Measurements from ENCODE around the gene PRELID2.
"Not testable (repeated sequence)": the region's sequence is repeated elsewhere in the genome, so short reads cannot be mapped to it uniquely, and the experiment has no call there.

Gene PRELID2

GRCh38 chr5:145840458-145841132 is 5.5 kb upstream of the PRELID2 start:
- Histone ChIP-seq H2BK120ac (ENCODE audit: low read depth, low read length) (no peak overlapping the region), H4K8ac (ENCODE audit: low read length) (no peak overlapping the region), H3K14ac (ENCODE audit: low read length in 2 of 2) (no peak overlapping the region), H2AFZ (ENCODE audit: low read depth, low read length) (no peak overlapping the region), H2BK12ac (ENCODE audit: low read length in 2 of 2) (no peak overlapping the region), H3K9me3 (ENCODE audit: control insufficient read depth, low read length) (no peaks in the 10 kb centered on the region), H4K91ac (ENCODE audit: low read length) (no peak overlapping the region), H2AK5ac (ENCODE audit: low read length, severe bottlenecking) (no peak overlapping the region), H3K36me3 (ENCODE audit: control insufficient read depth in 1 of 2, insufficient read depth in 2 of 2, low read depth in 1 of 2, low read length in 2 of 2) (no peaks in the 10 kb centered on the region), H2BK5ac (ENCODE audit: low read depth, low read length, poor library complexity, severe bottlenecking) (no peak overlapping the region), H3K18ac (ENCODE audit: low read depth in 1 of 2, low read length in 2 of 2) (no peak overlapping the region), H3K9ac (ENCODE audit: low read length) (no peak overlapping the region), H3K4me2 (ENCODE audit: low read length, poor library complexity, severe bottlenecking) (no peak overlapping the region), H3K23ac (ENCODE audit: low read length in 2 of 2) (no peak overlapping the region), H3K4me1 (ENCODE audit: control insufficient read depth, insufficient read depth, low read depth, low read length) (peaks cover 4% of the 10 kb centered on the region), H3K27ac (ENCODE audit: low read length, poor library complexity, severe bottlenecking) (no peak overlapping the region), H3K4me3 (ENCODE audit: insufficient read depth in 1 of 2, low read depth in 1 of 2, low read length in 2 of 2) (no peak overlapping the region), H3K4ac (ENCODE audit: low read depth in 1 of 2, low read length in 2 of 2) (no peak overlapping the region), H2BK15ac (ENCODE audit: low read depth, poor library complexity, severe bottlenecking) (no peak overlapping the region), H3K27me3 (ENCODE audit: control insufficient read depth in 1 of 2, insufficient read depth in 1 of 2, low read length in 2 of 2) (no peaks in the 10 kb centered on the region), H3K79me1 (replicated peaks; ENCODE audit: low read length, poor library complexity, severe bottlenecking) (no peaks in the 10 kb centered on the region)
- DNase-seq, result no peak
- 94% methylated on average over 3 of the region's 3 CpGs for WGBS

- Histone ChIP-seq H3K23ac (ENCODE audit: low read length in 2 of 2) (no peak overlapping the region), H3K4me1 (ENCODE audit: control insufficient read depth, insufficient read depth, low read depth, low read length) (peaks cover 8% of the 10 kb centered on the region), H3K4me3 (ENCODE audit: insufficient read depth in 1 of 2, low read depth in 1 of 2, low read length in 2 of 2) (no peak overlapping the region), H2BK5ac (ENCODE audit: low read depth, low read length, poor library complexity, severe bottlenecking) (no peak overlapping the region), H3K27ac (ENCODE audit: low read length, poor library complexity, severe bottlenecking) (no peak overlapping the region), H3K9me3 (ENCODE audit: control insufficient read depth, low read length) (no peaks in the 10 kb centered on the region), H3K9ac (ENCODE audit: low read length) (no peak overlapping the region), H3K18ac (ENCODE audit: low read depth in 1 of 2, low read length in 2 of 2) (no peak overlapping the region), H3K4me2 (ENCODE audit: low read length, poor library complexity, severe bottlenecking) (no peak overlapping the region), H3K14ac (ENCODE audit: low read length in 2 of 2) (no peak overlapping the region), H3K4ac (ENCODE audit: low read depth in 1 of 2, low read length in 2 of 2) (no peak overlapping the region), H3K27me3 (ENCODE audit: control insufficient read depth in 1 of 2, insufficient read depth in 1 of 2, low read length in 2 of 2) (no peaks in the 10 kb centered on the region), H2BK15ac (ENCODE audit: low read depth, poor library complexity, severe bottlenecking) (no peak overlapping the region), H2AFZ (ENCODE audit: low read depth, low read length) (no peak overlapping the region), H4K91ac (ENCODE audit: low read length) (no peak overlapping the region), H2BK12ac (ENCODE audit: low read length in 2 of 2) (no peak overlapping the region), H3K36me3 (ENCODE audit: control insufficient read depth in 1 of 2, insufficient read depth in 2 of 2, low read depth in 1 of 2, low read length in 2 of 2) (no peaks in the 10 kb centered on the region), H3K79me1 (replicated peaks; ENCODE audit: low read length, poor library complexity, severe bottlenecking) (peaks cover 2% of the 10 kb centered on the region), H2BK120ac (ENCODE audit: low read depth, low read length) (no peak overlapping the region), H2AK5ac (ENCODE audit: low read length, severe bottlenecking) (no peak overlapping the region), H4K8ac (ENCODE audit: low read length) (no peak overlapping the region)
- 67% methylated on average over 4 of the region's 6 CpGs for WGBS
- DNase-seq, result no peak
Measured at GRCh38 chr5:145838276-145838675, 3.1 kb upstream of the PRELID2 start.

- not testable (repeated sequence) for H3K9ac ChIP-seq (ENCODE audit: low read length); H3K4ac ChIP-seq (ENCODE audit: low read depth in 1 of 2, low read length in 2 of 2); H3K18ac ChIP-seq (ENCODE audit: low read depth in 1 of 2, low read length in 2 of 2); H3K4me3 ChIP-seq (ENCODE audit: insufficient read depth in 1 of 2, low read depth in 1 of 2, low read length in 2 of 2); H3K79me1 ChIP-seq (replicated peaks; ENCODE audit: low read length, poor library complexity, severe bottlenecking); H2AFZ ChIP-seq (ENCODE audit: low read depth, low read length); H3K27ac ChIP-seq (ENCODE audit: low read length, poor library complexity, severe bottlenecking); H3K36me3 ChIP-seq (ENCODE audit: control insufficient read depth in 1 of 2, insufficient read depth in 2 of 2, low read depth in 1 of 2, low read length in 2 of 2); H4K91ac ChIP-seq (ENCODE audit: low read length); DNase-seq; H2BK5ac ChIP-seq (ENCODE audit: low read depth, low read length, poor library complexity, severe bottlenecking); H3K27me3 ChIP-seq (ENCODE audit: control insufficient read depth in 1 of 2, insufficient read depth in 1 of 2, low read length in 2 of 2); H2BK15ac ChIP-seq (ENCODE audit: low read depth, poor library complexity, severe bottlenecking); H4K8ac ChIP-seq (ENCODE audit: low read length); H2BK120ac ChIP-seq (ENCODE audit: low read depth, low read length); H2BK12ac ChIP-seq (ENCODE audit: low read length in 2 of 2); H3K9me3 ChIP-seq (ENCODE audit: control insufficient read depth, low read length); H3K23ac ChIP-seq (ENCODE audit: low read length in 2 of 2); H3K14ac ChIP-seq (ENCODE audit: low read length in 2 of 2); H2AK5ac ChIP-seq (ENCODE audit: low read length, severe bottlenecking); H3K4me1 ChIP-seq (ENCODE audit: control insufficient read depth, insufficient read depth, low read depth, low read length)
- H3K4me2 ChIP-seq (ENCODE audit: low read length, poor library complexity, severe bottlenecking), result peak overlapping the region; percentile 58
- 96% methylated on average over 13 of the region's 13 CpGs for WGBS
Measured at GRCh38 chr5:145836241-145836640, 1.1 kb upstream of the PRELID2 start.

GRCh38 chr5:145835848-145836239 is 702 bp upstream of the PRELID2 start:
- WGBS, result 83% methylated on average over 18 of the region's 18 CpGs
- H4K91ac ChIP-seq (ENCODE audit: low read length), result no peak overlapping the region
- DNase-seq, result no peak

More at GRCh38 chr5:145835848-145836239, 702 bp upstream of the PRELID2 start:
- Histone ChIP-seq H2BK120ac (ENCODE audit: low read depth, low read length) (no peak overlapping the region), H3K27me3 (ENCODE audit: control insufficient read depth in 1 of 2, insufficient read depth in 1 of 2, low read length in 2 of 2) (no peaks in the 10 kb centered on the region), H2BK12ac (ENCODE audit: low read length in 2 of 2) (no peak overlapping the region), H2BK15ac (ENCODE audit: low read depth, poor library complexity, severe bottlenecking) (no peak overlapping the region), H3K4ac (ENCODE audit: low read depth in 1 of 2, low read length in 2 of 2) (no peak overlapping the region), H2BK5ac (ENCODE audit: low read depth, low read length, poor library complexity, severe bottlenecking) (no peak overlapping the region), H3K36me3 (ENCODE audit: control insufficient read depth in 1 of 2, insufficient read depth in 2 of 2, low read depth in 1 of 2, low read length in 2 of 2) (no peaks in the 10 kb centered on the region), H3K23ac (ENCODE audit: low read length in 2 of 2) (no peak overlapping the region), H3K4me2 (ENCODE audit: low read length, poor library complexity, severe bottlenecking) (peak overlapping the region; percentile 58), H3K9me3 (ENCODE audit: control insufficient read depth, low read length) (no peaks in the 10 kb centered on the region), H3K4me3 (ENCODE audit: insufficient read depth in 1 of 2, low read depth in 1 of 2, low read length in 2 of 2) (peak overlapping the region in 1 of 2 experiments; percentile 89), H3K14ac (ENCODE audit: low read length in 2 of 2) (no peak overlapping the region), H3K4me1 (ENCODE audit: control insufficient read depth, insufficient read depth, low read depth, low read length) (peaks cover 8% of the 10 kb centered on the region), H3K18ac (ENCODE audit: low read depth in 1 of 2, low read length in 2 of 2) (peak overlapping the region in 1 of 2 experiments; percentile 80), H3K9ac (ENCODE audit: low read length) (peak overlapping the region; percentile 82), H4K8ac (ENCODE audit: low read length) (peak overlapping the region; percentile 72), H2AFZ (ENCODE audit: low read depth, low read length) (peak overlapping the region; percentile 59), H2AK5ac (ENCODE audit: low read length, severe bottlenecking) (no peak overlapping the region), H3K27ac (ENCODE audit: low read length, poor library complexity, severe bottlenecking) (no peak overlapping the region), H3K79me1 (replicated peaks; ENCODE audit: low read length, poor library complexity, severe bottlenecking) (peaks cover 8% of the 10 kb centered on the region)

Measured in mesenchymal stem cell (in vitro differentiated cells and primary cell).